ENCODE measurements around the gene UGT2A2.

UGT2A2 gene

DNA sequence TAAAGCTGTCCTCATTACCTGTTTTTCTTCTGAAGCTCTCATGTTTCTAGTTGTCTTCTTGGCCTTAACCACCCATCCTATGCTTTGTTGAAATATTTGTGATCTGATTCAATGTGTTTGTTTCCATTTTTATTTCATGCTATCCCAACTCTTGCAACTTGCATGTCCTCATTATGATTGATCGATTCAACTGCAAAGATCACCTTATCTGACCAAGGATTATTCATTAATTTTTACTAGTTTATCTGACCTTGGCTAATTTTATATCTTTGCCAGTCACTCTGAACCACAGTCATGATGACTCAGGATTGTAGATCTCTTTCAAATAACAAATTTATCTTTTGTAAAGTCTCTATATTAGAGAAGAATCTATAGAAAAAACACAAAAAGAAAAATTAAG is 70.7 kb downstream of the UGT2A2 start:
- no peak for DNase-seq

DNA sequence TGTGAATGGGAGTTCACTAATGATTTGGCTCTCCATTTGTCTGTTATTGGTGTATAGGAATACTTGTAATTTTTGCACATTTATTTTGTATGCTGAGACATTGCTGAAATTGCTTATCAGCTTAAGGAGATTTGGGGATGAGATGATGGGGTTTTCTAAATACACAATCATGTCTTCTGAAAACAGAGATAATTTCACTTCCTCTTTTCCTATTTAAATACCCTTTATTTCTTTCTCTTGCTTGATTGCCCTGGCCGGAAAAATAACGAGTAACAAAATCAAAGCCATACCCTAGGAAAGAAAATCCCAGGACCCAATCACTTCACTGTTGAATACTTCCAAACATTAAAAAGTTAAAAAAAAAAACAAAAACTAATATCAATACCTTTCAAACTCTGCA is 76.0 kb downstream of the UGT2A2 start:
- no peak for DNase-seq

DNA sequence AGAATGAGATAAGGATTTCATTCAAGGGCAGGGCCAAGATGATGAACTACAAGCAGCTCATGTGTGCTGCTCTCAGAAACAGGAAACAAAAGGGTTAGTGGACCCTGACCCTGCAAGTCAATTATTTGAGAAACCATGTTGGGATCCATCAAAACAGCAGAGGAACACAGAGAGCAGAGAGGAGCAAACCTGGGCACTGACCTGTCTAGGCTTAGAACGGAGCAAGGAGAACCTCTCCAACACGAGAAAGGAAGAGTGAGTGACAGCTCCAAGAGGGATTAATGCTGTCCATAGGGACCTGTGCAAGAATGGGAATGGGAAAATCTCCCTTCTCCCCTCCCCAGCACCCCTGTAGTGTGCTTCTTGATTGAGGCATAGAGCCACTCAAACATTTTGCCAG is 89.8 kb downstream of the UGT2A2 start:
- no peak for DNase-seq

DNA sequence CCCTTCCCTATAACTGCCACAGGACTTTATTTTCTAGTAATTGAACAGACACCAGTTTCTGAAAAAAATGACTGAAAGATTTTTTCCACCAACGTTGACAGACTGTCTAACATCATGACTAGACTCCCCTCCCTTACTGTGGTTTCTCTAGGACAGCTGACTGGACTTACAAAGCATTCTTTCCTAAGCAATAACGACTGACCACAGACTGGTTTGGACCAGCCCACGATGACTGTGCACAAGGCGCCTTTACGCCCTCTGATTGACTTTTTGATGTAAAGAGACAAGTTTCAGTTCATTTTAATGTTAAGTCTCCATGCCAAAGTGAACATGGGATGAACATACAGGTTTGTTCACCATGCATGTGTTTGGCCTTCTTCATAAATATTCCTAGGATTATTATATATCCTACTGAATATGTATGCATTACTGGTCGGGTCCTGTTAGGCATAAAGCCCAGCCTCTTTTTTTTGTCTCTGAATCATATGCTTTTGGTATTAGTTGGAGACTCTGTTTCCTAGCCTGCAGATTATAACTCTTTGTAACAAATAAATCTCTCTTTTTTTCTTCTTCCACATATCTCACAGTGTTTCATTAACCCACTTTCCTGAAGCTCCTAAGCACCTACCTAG is 93.2 kb downstream of the UGT2A2 start:
- DNase-seq, result no peak
